ENCODE data around the gene GRHPR.

DNA sequence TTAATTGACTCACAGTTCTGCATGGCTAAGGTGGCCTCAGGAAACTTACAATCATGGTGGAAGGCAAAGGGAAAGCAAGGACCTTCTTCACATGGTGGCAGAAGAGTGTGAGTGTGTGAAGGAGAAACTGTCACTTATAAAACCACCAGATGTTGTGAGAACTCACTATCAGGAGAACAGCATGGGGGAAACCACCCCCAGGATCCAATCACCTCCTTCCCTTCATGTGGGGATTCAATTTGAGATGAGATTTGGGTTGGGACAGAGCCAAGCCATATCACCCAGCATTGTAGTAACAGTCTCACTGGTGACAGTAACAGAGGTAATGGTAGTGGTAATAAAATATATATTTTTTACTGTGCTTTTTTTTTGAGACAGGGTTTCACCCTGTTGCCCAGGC is 24.6 kb downstream of the GRHPR start:
- TF ChIP-seq, protein P1, sequence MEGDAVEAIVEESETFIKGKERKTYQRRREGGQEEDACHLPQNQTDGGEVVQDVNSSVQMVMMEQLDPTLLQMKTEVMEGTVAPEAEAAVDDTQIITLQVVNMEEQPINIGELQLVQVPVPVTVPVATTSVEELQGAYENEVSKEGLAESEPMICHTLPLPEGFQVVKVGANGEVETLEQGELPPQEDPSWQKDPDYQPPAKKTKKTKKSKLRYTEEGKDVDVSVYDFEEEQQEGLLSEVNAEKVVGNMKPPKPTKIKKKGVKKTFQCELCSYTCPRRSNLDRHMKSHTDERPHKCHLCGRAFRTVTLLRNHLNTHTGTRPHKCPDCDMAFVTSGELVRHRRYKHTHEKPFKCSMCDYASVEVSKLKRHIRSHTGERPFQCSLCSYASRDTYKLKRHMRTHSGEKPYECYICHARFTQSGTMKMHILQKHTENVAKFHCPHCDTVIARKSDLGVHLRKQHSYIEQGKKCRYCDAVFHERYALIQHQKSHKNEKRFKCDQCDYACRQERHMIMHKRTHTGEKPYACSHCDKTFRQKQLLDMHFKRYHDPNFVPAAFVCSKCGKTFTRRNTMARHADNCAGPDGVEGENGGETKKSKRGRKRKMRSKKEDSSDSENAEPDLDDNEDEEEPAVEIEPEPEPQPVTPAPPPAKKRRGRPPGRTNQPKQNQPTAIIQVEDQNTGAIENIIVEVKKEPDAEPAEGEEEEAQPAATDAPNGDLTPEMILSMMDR (IDR thresholded peaks at IDR 0.05) = no peak
- TF ChIP-seq POLR2A (IDR thresholded peaks at IDR 0.05) = no peak

Data from lower leg skin (tissue), 3 donors.